ENCODE data around the gene DNAJC24.

The DNAJC24 gene

DNA sequence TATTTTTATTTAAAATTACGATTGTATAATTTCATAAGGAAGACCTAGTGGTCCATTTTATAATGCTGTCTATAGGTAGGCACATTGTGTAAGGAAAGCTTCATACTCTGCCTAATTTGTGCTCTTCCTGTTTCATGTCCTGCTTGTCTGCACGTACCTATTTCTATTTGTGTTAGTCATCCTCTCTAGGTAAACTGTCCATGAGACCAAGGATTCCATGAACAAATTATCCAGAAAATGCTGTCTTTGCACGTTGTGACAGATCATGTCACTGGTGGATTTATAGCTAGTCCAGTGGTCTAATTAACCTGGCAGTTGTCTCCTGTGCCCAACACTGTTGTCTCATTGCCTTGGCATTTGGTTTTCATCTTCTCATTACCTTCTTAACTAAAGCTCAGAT is 44.7 kb downstream of the DNAJC24 start:
- no peak for DNase-seq (ENCODE audit: extremely low read depth in 1 of 2, low read depth in 1 of 2)

DNA sequence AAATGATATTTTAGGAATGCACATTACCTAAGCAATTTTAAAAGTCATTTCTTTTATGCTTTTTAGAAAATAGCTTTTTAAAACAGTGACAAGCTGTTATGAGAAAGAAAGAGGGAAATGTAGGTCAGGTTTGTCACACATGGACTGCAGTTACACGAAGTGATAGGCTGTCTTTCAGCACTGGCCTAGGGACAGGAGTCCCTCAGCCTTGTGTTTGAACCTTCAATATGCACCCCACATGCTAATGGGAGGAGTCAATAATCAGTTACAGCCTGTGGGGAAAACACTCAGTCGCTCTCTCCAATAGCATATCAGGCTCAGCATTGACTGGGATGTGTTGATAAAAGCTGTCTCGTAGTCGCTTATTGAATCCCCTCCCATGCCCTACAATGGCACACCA is 45.8 kb downstream of the DNAJC24 start:
- no peak for DNase-seq (ENCODE audit: extremely low read depth in 1 of 2, low read depth in 1 of 2)

DNA sequence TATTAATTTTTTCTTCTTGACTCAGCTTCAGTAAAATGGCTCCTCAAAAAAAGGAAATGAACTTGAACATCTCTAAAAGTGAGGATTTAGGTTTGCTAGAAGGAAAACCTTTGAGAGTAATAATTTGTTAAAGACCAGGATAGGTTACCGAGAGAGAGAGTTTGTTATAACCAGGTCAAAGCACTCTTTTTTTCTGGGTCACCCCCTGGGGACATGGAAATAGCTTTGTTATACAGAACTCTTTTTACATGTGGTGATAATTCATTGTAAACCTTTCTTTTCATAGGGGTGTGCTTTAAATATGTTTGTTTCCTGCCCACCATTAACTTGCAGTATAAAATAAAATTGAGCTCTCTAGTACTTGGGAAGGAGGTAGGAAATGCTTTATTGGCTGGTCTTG is 47.7 kb downstream of the DNAJC24 start:
- no peak for DNase-seq (ENCODE audit: extremely low read depth in 1 of 2, low read depth in 1 of 2)

DNA sequence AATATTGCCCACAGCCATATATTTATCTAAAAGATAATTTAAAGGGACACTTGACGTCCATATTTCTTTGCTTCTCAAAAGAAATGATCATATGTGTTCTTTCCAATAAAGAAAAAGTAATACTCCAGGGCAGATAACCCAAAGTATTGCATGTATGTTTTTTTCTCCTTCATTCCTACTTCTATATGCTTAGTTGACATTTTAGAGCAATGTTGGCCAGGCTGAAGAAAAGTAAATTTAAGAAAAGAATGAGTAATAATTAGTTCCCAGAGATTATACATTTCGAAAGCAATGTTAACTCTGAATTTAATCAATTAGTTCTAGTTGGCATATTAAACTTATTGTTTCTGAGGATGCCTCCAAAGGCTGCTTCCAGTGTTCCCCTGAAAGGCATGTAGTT is 48.2 kb downstream of the DNAJC24 start:
- no peak for DNase-seq (ENCODE audit: extremely low read depth in 1 of 2, low read depth in 1 of 2)

DNA sequence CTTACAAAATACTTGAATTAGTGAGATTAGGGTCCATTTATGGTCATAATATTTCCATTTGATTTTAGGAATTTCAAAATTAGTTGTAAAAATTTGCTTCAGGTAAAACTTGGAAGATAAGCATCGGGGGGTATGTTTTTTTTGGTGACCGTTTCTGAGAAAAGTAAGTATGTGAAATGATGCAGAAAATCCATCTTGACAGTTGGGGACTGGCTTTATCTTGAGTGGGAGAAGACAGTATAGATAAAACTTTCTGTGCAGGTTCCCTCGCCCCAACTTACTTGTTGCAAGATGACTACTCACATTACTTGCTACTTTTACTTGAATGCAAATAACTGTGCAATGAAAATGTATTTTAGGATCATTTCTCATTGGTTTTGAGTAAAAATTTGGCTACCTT is 49.5 kb downstream of the DNAJC24 start:
- DNase-seq (ENCODE audit: extremely low read depth in 1 of 2, low read depth in 1 of 2): no peak

DNA sequence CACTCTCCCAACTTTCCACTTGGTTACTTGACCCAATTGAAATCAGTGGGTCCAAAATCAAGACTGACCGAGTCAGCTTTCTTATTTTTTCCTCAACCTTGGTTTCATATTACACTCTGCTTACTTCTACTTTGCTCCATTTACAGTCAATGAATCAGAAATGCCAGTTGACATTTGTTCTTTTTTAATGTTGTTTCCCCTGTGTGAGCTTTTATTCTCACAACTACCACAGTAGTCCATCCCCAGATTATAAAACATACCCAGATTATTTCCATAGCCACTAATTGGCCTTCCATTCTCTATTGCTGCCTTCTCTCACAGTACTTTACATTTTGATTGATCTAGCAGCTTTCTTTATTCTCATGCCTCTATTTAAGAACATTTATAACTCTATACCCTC is 50.0 kb downstream of the DNAJC24 start:
- no peak for DNase-seq (ENCODE audit: extremely low read depth in 1 of 2, low read depth in 1 of 2)

DNA sequence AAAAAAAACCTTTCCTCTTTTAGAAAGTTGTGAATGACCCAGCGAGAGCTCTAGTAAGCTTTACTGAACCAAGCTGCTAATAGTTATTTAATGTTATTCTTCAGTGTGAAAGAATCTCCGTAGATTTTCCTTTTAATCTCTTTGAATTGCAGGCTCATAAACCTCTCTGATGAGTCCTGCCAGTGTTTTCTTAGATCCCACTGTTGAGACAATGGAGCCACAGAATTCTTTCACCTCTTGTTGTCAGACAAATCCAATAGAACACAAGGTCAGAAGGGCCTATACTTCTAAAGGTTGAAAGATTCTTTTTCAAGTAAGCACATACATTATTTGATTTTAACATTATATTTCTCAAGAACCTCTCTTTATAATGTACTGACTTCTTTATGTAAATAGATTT is 52.2 kb downstream of the DNAJC24 start:
- no peak for DNase-seq (ENCODE audit: extremely low read depth in 1 of 2, low read depth in 1 of 2)

DNA sequence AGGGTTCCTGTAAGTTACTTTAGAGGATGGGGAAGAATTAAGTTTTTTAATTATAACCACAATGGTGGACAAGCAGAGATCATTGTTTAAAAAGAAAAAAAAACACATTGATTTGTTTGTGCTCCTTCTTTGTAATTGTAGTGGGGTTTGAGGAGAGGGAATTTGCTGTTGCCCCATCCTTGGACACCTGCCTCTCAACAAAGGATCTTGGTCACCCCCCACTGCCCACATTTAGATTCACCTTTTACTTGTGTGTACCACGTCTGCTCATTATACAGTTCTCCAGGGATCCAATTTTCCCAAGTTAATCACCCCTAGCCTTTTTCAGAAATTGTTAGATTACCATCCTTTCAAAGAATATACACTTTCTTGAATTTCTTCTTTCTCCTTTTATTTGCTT is 53.0 kb downstream of the DNAJC24 start:
- DNase-seq (ENCODE audit: extremely low read depth in 1 of 2, low read depth in 1 of 2): no peak

DNA sequence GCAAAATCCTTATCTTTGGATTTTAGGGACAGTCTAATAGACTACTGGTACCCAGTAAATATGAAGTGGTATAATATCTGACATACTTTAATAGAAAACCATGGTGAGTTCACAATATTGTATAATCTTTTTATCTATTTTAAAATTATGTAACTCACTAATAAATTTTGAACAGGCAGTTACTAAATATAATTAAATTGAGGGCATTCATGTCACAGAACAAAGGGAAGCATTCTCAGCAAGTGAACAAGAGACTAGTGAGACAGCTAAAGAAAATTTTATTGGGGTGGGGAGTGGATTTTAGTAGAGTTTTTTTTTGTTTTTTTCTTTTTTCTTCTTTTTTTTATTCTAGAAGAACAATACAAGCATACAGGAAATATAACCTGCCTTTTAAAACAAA is 55.0 kb downstream of the DNAJC24 start:
- no peak for DNase-seq (ENCODE audit: extremely low read depth in 1 of 2, low read depth in 1 of 2)

DNA sequence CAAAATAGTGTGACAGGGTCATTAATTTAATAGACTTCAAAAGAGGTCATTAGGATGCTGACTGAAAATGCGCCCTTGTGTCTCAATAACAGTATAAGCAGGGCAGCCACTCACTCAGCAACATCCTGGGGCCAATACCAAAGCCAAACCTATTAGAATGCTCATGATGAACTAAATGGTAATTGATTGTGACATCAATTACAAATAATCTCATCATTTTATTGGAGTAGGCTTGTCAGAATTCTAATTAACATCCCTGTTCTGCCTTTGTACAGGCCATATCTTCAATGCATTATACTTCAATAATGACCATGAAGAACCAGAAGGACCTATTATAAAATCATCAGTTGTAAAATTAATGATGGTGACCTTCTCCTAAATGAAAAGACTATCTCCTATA is 64.2 kb downstream of the DNAJC24 start:
- DNase-seq (ENCODE audit: extremely low read depth in 1 of 2, low read depth in 1 of 2): no peak

DNA sequence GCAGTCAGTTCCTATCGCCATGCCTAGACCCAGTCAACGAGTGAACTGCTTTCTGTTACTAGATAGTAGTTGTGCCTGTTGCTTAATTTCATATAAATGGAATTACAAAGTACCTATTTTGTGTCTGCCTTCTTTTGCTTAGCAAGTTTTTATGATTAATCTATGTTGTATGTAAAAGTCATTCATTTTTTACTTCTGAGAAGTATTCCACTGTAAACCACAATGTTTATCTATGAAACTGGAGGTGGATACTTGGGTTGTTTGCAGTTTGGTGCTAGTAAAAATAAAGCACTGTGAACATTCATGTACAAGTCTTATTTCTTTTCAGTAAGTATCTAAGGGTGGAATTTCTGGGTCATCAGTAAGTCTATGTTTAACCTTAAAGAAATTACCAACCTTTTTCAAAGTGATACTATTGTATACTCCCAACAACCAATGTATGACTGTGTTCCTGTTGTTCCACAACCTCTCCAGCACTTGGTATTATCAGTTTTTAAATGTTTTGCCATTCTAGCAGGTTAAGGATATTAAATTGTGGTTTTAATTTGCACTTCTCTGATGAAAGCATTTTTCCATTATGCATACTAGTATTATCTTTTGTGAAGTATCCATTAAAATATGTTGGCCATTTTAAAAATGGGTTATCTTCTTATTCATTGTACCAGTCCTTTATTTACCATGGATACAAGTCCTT is 68.2 kb downstream of the DNAJC24 start:
- DNase-seq (ENCODE audit: extremely low read depth in 1 of 2, low read depth in 1 of 2): no peak

DNA sequence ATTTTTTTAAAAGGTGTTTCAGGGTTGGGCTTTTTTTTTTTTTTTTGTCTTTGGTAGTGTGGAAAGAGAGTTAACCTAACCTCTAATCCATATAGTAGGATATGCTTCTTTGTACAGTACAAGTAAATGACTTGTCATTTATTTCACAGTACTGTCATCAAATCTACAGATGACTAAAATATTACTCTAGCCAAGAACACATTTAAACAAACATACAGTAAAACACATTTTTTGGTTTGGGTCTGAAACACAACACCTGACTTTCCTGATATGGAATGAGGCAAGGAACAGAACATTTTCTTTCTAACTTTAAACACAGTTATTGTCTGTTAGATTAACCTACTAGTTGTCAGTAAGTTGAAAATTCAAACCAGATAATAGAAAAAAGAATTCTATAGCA is 71.6 kb downstream of the DNAJC24 start:
- DNase-seq (ENCODE audit: extremely low read depth in 1 of 2, low read depth in 1 of 2): no peak

DNA sequence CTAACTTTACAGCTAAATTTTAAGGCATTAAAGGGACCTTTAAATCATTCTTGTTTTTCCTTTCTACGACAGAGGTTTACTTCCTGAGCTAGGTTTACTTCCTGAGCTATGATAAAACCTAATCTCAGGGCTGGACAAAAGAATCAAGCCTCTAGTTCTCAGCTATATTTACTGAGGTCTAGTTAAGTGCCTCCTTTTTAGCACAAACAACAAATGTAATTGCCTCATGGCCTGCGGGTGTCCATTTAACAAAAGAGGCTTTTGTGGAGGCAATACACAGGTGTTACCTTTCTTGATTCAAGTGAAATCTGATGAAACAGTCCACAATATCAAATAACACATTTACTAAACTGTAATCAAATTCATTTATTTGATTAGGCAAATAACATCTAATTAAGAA is 72.4 kb downstream of the DNAJC24 start:
- no peak for DNase-seq (ENCODE audit: extremely low read depth in 1 of 2, low read depth in 1 of 2)

DNA sequence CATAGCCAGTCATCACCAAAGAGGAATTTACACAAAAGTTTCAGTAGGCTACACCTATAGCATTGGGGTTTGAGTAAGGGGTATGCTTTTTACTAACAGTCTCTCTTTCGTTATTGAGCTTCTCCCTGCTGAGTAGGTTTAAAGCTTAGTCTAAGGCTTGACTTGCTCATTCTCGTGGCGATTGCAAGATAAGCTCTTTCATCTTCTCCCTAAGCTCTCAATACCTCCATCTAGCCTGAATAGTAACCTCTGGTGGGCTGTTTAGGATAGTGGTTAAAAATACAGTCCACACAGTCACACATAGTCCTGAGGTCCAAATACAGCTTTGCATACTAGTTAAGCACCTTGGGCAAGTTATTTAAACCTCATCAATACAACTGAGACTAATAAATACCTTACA is 74.1 kb downstream of the DNAJC24 start:
- no peak for DNase-seq (ENCODE audit: extremely low read depth in 1 of 2, low read depth in 1 of 2)

DNA sequence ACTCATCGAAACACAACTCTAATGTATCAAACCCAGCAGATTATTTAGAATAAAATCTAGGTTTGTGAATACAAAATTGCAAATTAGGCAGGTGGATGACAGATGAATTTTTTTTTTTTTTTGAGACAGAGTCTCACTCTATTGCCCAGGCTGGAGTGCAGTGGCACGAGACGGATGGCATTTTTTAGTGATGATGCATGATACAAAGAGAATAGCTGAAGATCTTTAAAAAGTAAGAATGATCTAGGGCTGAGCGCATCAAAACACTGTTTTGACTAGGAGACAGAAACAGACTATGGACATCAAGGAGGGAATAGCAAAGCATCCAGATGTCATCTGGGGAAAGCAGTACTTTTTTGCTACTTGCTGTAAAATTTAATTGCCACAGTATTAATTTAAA is 76.0 kb downstream of the DNAJC24 start:
- no peak for DNase-seq (ENCODE audit: extremely low read depth in 1 of 2, low read depth in 1 of 2)

DNA sequence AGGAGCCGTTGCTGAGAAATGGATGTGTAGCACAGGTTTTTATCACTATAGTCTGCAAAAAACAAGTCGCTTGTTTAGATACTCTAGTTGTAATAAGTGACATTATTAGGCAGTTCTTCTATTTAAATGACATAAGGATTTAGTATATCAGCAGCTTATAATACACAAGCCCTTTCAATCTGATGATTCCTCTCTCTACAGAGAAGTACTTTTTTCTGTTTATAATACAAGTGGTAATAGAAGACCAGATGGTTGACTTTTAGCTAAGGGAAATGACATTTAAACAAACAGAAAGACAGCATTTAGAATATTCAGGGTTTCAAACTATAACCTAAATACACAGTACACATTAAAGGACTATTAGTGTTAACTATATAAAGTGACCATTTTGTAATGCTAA is 79.4 kb downstream of the DNAJC24 start:
- no peak for DNase-seq (ENCODE audit: extremely low read depth in 1 of 2, low read depth in 1 of 2)

DNA sequence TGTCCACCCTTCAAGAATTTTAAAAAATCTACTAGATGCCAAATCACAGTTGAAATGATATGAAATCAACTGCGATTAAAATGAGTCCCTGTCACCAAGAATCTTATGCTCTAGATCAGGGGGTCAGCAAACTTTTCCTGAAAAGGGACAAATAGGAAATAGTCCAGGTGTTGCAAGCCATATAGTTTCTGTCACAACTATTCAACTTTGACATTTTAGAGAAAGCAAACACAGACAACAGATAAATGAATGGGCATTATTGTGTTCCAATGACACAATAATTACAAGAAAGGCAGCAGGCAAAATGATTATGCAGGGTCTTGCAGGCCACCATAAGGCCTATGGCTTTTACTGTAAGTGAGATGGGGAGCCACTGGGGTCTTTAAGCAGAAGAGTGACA is 81.2 kb downstream of the DNAJC24 start:
- no peak for DNase-seq (ENCODE audit: extremely low read depth in 1 of 2, low read depth in 1 of 2)

DNA sequence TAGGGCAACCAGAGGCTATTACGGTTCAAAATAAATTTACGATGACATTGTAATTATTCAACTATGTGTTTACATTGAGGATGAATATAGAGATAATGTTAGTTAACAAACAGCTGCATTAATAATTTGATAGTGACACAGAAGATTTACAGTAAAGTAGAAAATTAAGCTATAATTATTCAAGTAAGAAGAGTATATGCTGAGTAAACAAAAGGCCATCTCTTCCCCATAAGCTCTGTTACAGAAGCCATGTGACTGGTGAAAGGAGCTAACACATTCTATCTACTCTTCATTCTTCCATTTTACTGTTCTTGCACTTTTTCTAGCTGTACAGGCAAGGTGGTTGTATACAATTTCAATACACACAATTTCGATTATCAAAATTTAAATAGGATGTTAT is 85.5 kb downstream of the DNAJC24 start:
- no peak for DNase-seq (ENCODE audit: extremely low read depth in 1 of 2, low read depth in 1 of 2)

DNA sequence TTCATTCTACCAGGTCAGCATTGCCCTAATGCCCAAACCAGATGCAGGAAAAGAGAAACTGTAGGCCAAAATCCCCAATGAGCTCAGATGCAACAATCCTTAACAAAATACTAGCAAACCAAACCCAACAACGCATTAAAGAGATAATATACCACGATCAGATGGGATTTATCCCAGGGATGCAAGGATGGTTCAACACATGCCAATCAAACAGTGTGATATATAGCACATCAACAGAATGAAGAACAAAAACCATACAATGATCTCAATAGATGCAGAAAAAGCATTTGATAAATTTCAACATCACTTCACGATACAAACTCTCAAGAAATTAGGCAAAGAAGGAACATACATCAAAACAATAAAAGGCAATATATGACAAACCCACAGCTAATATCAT is 94.8 kb downstream of the DNAJC24 start:
- DNase-seq (ENCODE audit: extremely low read depth in 1 of 2, low read depth in 1 of 2): no peak

DNA sequence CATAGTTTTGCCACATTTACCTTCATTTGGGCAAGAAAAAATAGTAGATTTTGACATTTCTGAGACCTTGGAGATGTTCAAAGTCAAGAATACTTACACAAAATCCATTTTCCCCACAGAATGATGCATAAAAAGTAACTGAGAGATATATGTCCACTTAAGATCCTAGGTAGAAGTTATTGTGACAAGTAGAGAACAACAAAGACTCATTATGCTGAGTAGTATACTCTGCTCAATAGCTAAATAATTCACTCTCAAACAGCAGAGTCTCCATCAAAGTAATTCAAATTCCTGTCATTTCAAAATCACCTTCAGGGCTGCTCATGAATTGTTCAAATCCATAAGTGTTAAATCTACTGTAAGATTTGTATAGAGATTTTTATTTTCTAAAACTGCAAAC is 104.4 kb downstream of the DNAJC24 start:
- no peak for DNase-seq (ENCODE audit: extremely low read depth in 1 of 2, low read depth in 1 of 2)

DNA sequence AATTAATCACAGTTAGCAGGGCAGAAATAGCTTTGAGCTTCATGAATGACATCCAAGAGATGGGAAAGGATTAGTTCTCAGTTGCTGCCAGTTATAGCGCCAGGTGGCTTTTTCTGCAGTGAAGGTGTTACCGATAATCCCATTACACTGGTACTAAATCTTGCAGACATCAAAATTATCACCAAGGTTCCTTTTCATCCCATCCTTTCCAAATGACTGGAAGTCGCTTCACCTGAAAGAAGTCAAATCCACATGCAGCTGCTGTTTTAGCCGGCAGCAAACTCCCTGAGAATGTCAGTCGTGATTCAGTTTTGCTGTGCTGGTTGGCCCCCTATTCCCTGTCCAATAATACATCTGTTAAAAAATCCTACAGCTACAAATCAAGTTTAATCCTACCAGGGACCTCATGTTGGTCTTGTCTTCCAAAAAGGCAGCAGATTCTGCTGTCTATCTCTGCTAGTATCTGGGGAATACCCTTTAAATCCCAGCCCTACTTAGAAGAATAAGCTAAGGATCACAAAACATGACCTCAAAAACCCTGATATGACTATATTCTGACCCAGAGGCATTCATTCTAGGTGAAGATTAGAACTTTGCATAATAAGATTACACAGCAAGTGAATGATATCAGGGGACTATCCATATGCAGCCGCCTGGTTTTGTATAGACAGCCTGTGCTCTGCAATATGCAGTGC is 108.0 kb downstream of the DNAJC24 start:
- no peak for DNase-seq (ENCODE audit: extremely low read depth in 1 of 2, low read depth in 1 of 2)

DNA sequence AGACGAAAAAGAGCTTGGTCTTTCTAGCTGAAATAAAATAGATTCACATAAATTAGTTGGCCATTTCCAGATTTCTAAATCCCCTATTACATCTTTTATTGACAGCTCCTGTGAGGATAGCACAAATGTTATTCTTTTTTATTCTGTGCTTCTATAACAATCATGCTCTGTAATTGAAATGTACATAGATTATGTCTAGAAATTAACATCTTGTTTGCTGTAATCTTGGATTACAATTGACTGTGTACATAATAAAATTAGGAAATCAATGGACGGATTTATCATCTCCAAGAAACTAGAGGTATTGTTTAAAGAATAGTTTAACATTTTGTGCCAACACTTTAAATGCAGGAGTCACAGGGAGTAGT is 108.5 kb downstream of the DNAJC24 start:
- no peak for DNase-seq (ENCODE audit: extremely low read depth in 1 of 2, low read depth in 1 of 2)

DNA sequence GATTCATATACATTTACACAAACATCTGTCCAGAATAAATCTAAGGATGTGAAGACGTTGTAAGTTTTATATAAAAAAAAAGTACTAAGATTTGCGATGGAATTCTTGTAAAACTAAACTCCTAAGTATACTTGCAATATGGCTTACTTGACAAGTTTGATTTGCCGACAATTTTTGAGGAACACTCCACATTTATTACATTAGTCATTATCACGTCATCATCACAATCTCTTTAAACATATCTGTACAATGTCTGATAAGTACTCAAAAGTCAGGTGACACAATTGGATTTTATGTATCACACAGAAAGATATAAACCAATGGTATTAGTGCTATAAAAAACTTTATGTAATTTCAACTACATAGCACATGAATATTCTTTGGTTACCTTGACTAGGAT is 109.4 kb downstream of the DNAJC24 start:
- no peak for DNase-seq (ENCODE audit: extremely low read depth in 1 of 2, low read depth in 1 of 2)

All from activated CD8-positive, alpha-beta memory T cell treated with anti-CD3 and anti-CD28 coated beads for 1 hour (primary cell).